Measurements from ENCODE around the gene AGPS.

GRCh38 chr2:177397481-177398289 lies 5.1 kb downstream of the AGPS start:
- TF ChIP-seq GATA2 (IDR thresholded peaks at IDR 0.05; ENCODE audit: low read depth, low read length) (no peak), GATA3 (IDR thresholded peaks at IDR 0.05; ENCODE audit: low read depth, low read length) (no peak)

All from SH-SY5Y (cell line).